WI38 (cell line): ENCODE data around the gene PCCA.
"Not testable (repeated sequence)": the region's sequence is repeated elsewhere in the genome, so short reads cannot be mapped to it uniquely, and the experiment has no call there.

Experiments
- H3K4me3 ChIP-seq: 2 replicates; pipeline ENCODE4 v1.5.1; 2011; ENCODE audit warnings: low read depth, mild to moderate bottlenecking, control low read depth, low read length
- CTCF ChIP-seq: IDR thresholded peaks from 2 replicates; pipeline ENCODE4 v1.5.1; 2012; ENCODE audit warnings: low read depth, mild to moderate bottlenecking, control low read depth, low read length

PCCA gene

GRCh38 chr13:100563779-100564178 lies 474.9 kb downstream of the PCCA start:
- TF ChIP-seq CTCF, result no peak

GRCh38 chr13:100564444-100565223 lies 475.7 kb downstream of the PCCA start:
- TF ChIP-seq CTCF, result no peak
- H3K4me3 ChIP-seq, result no peak overlapping the region

More at GRCh38 chr13:100563779-100564178, 474.9 kb downstream of the PCCA start:
- no peak overlapping the region for H3K4me3 ChIP-seq

GRCh38 chr13:100565286-100565685 lies 476.4 kb downstream of the PCCA start:
- TF ChIP-seq CTCF, result no peak
- no peak overlapping the region for H3K4me3 ChIP-seq

- H3K4me3 ChIP-seq, result no peak overlapping the region
- TF ChIP-seq CTCF, result no peak
Observed at GRCh38 chr13:100566543-100566942, 477.6 kb downstream of the PCCA start.

GRCh38 chr13:100573121-100573520 lies 484.2 kb downstream of the PCCA start:
- peak; percentile 71 for TF ChIP-seq CTCF
- no peak overlapping the region for H3K4me3 ChIP-seq

- H3K4me3 ChIP-seq, result not testable (repeated sequence)
Observed at GRCh38 chr13:100577239-100577638, 488.3 kb downstream of the PCCA start.
